Vagina (tissue), 2 donors: ENCODE measurements around the gene MSH6. TPM values are rescaled to one million over a fixed set of nuclear protein-coding genes. Genes with fewer than 3 reads are reported as not detected.

Experiments used
- DNase-seq, 2 donors: peaks; one replicate each; pipeline ENCODE4 v3.0.0-alpha.2; 2017; ENCODE audit errors: extremely low spot score in 2 of 2
- H3K27ac ChIP-seq: fragments of 200-600 bp; sonication (generic); one replicate; pipeline ENCODE4 v1.5.1; 2019
- H3K27me3 ChIP-seq: fragments of 200-600 bp; sonication (generic); one replicate; pipeline ENCODE4 v1.5.1; 2019
- H3K36me3 ChIP-seq, 2 donors: fragments of 200-600 bp; sonication (generic); one replicate each; pipeline ENCODE4 v1.5.1; 2017 to 2019
- H3K4me1 ChIP-seq: fragments of 200-600 bp; sonication (generic); one replicate; pipeline ENCODE4 v1.5.1; 2019
- H3K4me3 ChIP-seq, 2 donors: fragments of 200-600 bp; sonication (generic); 1 replicate in 1 of 2; 2 replicates in 1 of 2; pipeline ENCODE4 v1.5.1; 2016 to 2019
- H3K9me3 ChIP-seq: fragments of 200-600 bp; sonication (generic); one replicate; pipeline ENCODE4 v1.5.1; 2019
- POLR2A ChIP-seq, 2 donors: fragments of 450-650 bp; IDR thresholded peaks; one replicate each; pipeline ENCODE4 v1.6.1; 2017; ENCODE audit warnings: antibody characterized with exemption in 2 of 2, mild to moderate bottlenecking in 2 of 2, moderate library complexity in 2 of 2
- POLR2AphosphoS5 ChIP-seq, 2 donors: sonication (generic); formaldehyde crosslinking; IDR thresholded peaks; one replicate each; pipeline ENCODE4 v1.9.0; 2017; ENCODE audit warnings: antibody characterized with exemption in 2 of 2, mild to moderate bottlenecking in 2 of 2, low read depth in 1 of 2; ENCODE audit not compliant: insufficient read depth in 1 of 2
- intact Hi-C: fragments of 100-400 bp; cut with DNase I; formaldehyde crosslinking; loops from one replicate; pipeline ENCODE4 v1.15.1; 2023
- total RNA-seq: library from RNA; depleted of rRNA; stranded (reverse); fragments of >200 nt; gene quantifications from one replicate; pipeline ENCODE4 v1.2.3, GENCODE V29; 2016
- TF ChIP-seq, protein P1 (sequence below), 3 experiments: fragments of 450-650 bp in 2 of 3; fragments of 200-600 bp in 1 of 3; sonication (generic) in 1 of 3; IDR thresholded peaks; one replicate each; pipeline ENCODE4 v1.5.1; 2017 to 2019; ENCODE audit warnings: antibody characterized with exemption in 3 of 3, mild to moderate bottlenecking in 2 of 3, moderate library complexity in 2 of 3

MSH6 gene
- total RNA-seq, 1 donor from 2014 or later, result 38.8 TPM

DNA sequence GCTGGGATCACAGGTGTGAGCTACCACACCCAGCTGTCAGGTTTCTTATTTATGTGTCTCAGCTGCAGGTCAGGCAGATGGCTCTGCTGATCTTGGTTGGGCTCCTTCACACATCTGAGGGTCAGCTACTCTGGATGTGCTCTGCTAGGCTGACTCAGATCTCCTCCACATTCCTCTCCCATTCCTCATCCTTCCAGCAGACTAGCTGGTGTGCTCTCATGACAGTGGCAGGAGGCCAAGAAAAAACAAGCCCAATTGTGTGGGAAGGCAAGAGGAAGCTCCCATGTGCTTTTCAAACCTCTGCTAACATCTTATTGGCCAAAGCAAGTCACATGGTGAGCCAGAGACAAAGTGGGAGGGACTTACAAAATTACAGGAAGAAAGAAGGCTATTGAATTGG lies 11.7 kb upstream of the MSH6 start:
- DNase-seq, result no peak
- Histone ChIP-seq H3K27me3 (no peaks in the 10 kb centered on the region), H3K4me3 (no peak overlapping the region), H3K27ac (no peak overlapping the region), H3K9me3 (no peaks in the 10 kb centered on the region), H3K4me1 (no peaks in the 10 kb centered on the region), H3K36me3 (no peaks in the 10 kb centered on the region)
- TF ChIP-seq POLR2A (IDR thresholded peaks at IDR 0.05), result no peak
- TF ChIP-seq POLR2AphosphoS5 (IDR thresholded peaks at IDR 0.05; ENCODE audit: insufficient read depth in 1 of 2, low read depth in 1 of 2), result no peak
- TF ChIP-seq, protein P1, sequence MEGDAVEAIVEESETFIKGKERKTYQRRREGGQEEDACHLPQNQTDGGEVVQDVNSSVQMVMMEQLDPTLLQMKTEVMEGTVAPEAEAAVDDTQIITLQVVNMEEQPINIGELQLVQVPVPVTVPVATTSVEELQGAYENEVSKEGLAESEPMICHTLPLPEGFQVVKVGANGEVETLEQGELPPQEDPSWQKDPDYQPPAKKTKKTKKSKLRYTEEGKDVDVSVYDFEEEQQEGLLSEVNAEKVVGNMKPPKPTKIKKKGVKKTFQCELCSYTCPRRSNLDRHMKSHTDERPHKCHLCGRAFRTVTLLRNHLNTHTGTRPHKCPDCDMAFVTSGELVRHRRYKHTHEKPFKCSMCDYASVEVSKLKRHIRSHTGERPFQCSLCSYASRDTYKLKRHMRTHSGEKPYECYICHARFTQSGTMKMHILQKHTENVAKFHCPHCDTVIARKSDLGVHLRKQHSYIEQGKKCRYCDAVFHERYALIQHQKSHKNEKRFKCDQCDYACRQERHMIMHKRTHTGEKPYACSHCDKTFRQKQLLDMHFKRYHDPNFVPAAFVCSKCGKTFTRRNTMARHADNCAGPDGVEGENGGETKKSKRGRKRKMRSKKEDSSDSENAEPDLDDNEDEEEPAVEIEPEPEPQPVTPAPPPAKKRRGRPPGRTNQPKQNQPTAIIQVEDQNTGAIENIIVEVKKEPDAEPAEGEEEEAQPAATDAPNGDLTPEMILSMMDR (IDR thresholded peaks at IDR 0.05), result no peak
- intact Hi-C loops, result loop anchor here (10.0 kb wide), 1 partner anchor 334 kb away; no protein-coding TSS in a partner anchor

DNA sequence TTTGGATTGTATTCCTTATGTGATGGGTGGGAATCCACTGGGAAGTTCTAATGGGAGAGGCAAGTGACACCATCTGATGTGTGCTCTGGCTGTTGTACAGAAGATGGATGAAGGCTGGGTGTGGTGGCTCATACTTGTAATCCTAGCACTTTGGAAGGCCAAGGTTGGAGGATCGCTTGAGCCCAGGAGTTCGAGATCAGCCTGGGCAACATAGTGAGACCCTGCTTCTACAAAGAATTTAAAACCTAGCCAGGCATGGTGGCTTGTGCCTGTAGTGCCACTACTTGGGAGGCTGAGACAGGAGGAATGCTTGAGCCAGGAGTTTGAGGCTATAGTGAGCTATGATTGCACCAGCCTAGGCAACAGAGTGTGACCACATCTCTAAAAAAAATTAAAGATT lies 10.6 kb upstream of the MSH6 start:
- TF ChIP-seq, protein P1 (IDR thresholded peaks at IDR 0.05), result no peak
- TF ChIP-seq POLR2A (IDR thresholded peaks at IDR 0.05), result no peak
- no peak for TF ChIP-seq POLR2AphosphoS5 (IDR thresholded peaks at IDR 0.05; ENCODE audit: insufficient read depth in 1 of 2, low read depth in 1 of 2)
- Histone ChIP-seq H3K27me3 (no peaks in the 10 kb centered on the region), H3K36me3 (no peaks in the 10 kb centered on the region), H3K27ac (no peak overlapping the region), H3K4me1 (no peaks in the 10 kb centered on the region), H3K4me3 (no peak overlapping the region), H3K9me3 (no peaks in the 10 kb centered on the region)
- no peak for DNase-seq
- intact Hi-C loops, result loop anchor here (10.0 kb wide), 1 partner anchor 332 kb away; no protein-coding TSS in a partner anchor

DNA sequence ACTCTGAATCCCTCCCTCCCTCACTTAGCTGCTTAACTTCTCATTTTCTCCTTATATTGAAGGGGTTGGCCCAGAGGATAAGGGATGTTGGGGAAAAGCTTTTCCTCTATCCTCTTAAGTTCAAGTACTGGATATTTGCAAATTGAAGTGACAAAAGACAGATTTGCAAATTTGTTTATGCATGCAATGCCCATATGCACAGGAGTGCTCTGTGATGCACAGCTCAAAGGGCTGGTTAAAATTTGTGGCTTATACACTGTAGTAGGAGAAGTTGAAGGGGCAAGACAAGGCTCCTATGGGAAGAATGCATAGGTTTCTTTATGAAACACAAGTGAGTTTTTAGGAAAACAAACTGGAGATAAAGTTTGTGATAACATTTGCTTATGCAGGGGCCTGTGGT lies 8.4 kb upstream of the MSH6 start:
- Histone ChIP-seq H3K4me3 (no peak overlapping the region), H3K4me1 (no peaks in the 10 kb centered on the region), H3K36me3 (no peaks in the 10 kb centered on the region), H3K9me3 (no peaks in the 10 kb centered on the region), H3K27me3 (no peaks in the 10 kb centered on the region), H3K27ac (no peak overlapping the region)
- no peak for TF ChIP-seq POLR2AphosphoS5 (IDR thresholded peaks at IDR 0.05; ENCODE audit: insufficient read depth in 1 of 2, low read depth in 1 of 2)
- TF ChIP-seq POLR2A (IDR thresholded peaks at IDR 0.05), result no peak
- TF ChIP-seq, protein P1 (IDR thresholded peaks at IDR 0.05), result no peak
- intact Hi-C loops, result loop anchor here (10.0 kb wide), 1 partner anchor 330 kb away; no protein-coding TSS in a partner anchor
- no peak for DNase-seq

DNA sequence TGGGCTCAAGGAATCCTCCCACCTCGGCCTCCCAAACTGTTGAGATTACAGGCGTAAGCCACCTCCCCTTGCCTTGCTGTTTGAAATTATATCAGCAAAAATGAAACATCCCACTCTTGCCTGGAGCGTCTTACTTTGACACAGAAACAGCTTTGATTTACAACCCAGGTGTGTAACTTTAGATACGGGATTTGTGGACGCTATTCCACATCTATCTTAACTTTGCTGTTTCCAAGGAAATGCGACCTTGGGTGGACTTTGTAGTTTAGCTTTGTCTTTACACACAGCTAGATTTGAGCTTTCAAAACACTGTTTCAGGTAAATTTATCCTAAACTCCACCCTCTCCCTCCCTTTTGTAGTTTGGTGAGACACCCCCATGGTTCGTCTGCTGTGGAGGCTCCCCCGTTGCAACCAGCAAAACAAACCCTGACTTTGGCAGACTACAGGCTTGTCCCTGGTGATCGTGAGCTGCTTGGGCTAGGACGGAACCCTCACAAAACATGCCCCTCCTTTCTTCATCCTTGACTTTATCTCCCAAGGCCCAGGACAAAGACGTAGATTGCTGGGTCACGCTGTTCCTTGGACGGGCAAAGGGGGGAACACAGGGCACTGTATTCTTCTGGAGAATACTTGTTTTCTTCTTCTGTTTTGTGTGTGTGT lies 5.5 kb upstream of the MSH6 start:
- no peaks in the 10 kb centered on the region for H3K27me3 ChIP-seq
- no peak overlapping the region for H3K4me3 ChIP-seq
- no peaks in the 10 kb centered on the region for H3K4me1 ChIP-seq
- no peak for DNase-seq
- no peak overlapping the region for H3K27ac ChIP-seq
- H3K36me3 ChIP-seq, result no peaks in the 10 kb centered on the region
- TF ChIP-seq, protein P1 (IDR thresholded peaks at IDR 0.05), result no peak
- TF ChIP-seq POLR2A (IDR thresholded peaks at IDR 0.05) (no peak), POLR2AphosphoS5 (IDR thresholded peaks at IDR 0.05; ENCODE audit: insufficient read depth in 1 of 2, low read depth in 1 of 2) (no peak)
- intact Hi-C loops, result loop anchor here (10.0 kb wide), 1 partner anchor 327 kb away; no protein-coding TSS in a partner anchor
- no peaks in the 10 kb centered on the region for H3K9me3 ChIP-seq
